GM12801 (cell line): ENCODE data around the gene HSPA12B.

Experiments
- CTCF ChIP-seq: IDR thresholded peaks from one replicate; pipeline ENCODE4 v1.5.1; 2011; ENCODE audit warnings: control low read depth; ENCODE audit not compliant: insufficient read length; ENCODE audit errors: extremely low read depth

HSPA12B gene

DNA sequence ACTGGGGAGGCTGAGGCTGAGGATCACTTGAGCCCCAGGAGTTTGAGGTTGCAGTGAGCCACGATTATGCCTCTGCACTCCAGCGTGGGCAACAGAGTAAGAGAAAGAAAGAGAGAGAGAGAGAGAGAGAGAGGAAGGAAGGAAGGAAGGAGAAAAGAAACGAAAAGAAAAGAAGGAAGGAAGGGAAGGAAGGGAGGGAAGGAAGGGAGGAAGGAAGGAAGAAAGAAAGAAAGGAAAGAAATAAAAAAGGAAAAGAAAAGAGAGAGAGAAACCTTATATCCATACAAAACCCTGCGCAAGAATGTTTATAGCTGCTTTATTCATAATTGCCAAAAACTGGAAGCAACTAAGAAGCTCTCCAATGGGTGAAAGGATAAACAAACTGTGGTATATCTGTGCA is 8.1 kb upstream of the HSPA12B start:
- TF ChIP-seq CTCF = no peak

GRCh38 chr20:3727401-3728021 is 5.0 kb upstream of the HSPA12B start:
- TF ChIP-seq CTCF = no peak

DNA sequence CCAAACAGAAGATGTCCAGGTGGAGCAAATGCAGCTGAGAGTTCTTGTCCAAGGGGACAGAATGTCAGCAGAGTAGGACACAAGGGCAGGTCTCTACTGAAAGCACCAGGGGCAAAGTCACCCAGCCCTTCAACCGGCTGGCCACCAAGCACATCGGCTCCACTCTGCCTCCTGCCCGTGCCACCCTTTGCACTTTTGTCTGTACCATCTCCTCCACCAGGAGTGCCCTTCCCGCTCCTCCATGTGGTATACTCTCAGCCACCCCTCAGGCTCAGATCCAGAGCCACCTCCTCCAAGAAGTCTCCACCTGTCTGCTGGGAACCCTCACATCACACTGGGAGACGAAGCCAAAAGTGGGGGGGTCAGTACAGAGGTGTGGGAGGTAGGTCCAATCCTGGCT is 4.1 kb upstream of the HSPA12B start:
- no peak for TF ChIP-seq CTCF

GRCh38 chr20:3728876-3729275 is 3.6 kb upstream of the HSPA12B start:
- TF ChIP-seq CTCF = no peak

GRCh38 chr20:3729378-3729777 is 3.1 kb upstream of the HSPA12B start:
- no peak for TF ChIP-seq CTCF

DNA sequence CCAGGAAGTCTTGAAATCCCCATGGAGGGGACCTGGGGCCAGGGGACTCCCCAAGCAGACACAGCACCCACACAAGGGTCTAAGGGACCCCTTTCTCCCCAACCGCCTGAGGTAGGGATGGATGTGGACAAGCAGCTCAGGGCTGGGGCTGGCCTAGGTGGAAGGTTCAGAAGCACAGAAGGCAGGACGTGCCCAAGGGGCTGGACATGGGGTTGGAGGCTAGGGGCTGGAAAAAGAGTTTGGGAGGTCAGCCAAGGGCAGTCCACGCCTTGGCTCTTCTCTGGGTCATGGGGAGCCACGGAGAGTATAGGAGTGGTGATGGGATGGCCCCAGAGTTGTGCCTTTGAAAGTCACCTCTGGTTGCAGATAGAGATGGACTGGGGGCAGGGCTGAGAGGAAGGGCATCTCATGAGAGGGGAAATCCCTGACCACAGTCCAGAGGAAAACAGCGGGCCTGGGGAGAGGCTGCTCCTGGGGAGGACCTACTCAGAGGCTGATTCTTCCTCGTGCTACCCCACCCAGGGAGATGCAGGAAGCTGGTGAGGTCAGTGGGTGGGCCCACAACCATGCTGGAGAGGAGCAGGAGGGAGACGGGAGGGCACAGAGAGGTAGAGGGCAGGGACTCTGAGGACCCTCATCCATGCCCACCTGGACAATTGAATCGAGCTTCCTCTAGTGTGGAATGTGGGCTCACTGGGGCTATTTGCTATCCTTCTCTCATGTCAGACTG is 2.5 kb upstream of the HSPA12B start:
- TF ChIP-seq CTCF = no peak

GRCh38 chr20:3730803-3731672 is 1.4 kb upstream of the HSPA12B start:
- TF ChIP-seq CTCF = no peak
